ENCODE data around the gene UBE3D.

DNA sequence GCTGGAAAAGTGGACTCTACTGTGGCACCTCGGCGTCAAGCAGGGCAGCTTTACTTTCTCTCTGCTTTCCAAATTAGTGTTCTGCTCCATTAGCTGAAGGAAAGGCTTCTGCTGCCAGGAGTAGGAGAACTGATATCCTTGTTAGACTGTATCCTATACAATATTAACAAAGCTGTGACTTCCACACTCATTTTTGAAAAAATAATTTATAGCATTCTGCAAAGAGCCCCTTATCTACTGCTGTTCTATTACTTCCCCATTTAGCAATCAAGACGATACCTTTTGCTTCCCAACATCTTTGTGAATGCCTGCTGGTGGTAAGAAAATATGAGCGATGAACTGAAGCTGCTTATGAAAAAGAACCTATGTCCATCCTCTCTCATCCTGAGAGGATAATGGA is 151.1 kb downstream of the UBE3D start:
- TF ChIP-seq POLR2A (IDR thresholded peaks at IDR 0.05): no peak
- no peak for TF ChIP-seq CTCF (IDR thresholded peaks at IDR 0.05)

Data from testis (tissue), 2 donors.